ENCODE data around the gene B4GALNT3.

B4GALNT3 gene

GRCh38 chr12:479161-479560 lies 19.4 kb downstream of the B4GALNT3 start:
- 100% methylated on average over 4 of the region's 4 CpGs for WGBS (ENCODE audit: insufficient coverage)
- H3K27me3 ChIP-seq (replicated peaks in 2 of 5; ENCODE audit: control insufficient read depth in 4 of 5, insufficient read depth in 5 of 5, low read length in 4 of 5) = peaks cover 0 to 31% (median 9%) of the 10 kb centered on the region in 5 experiments
- no peak overlapping the region for H3K27ac ChIP-seq (ENCODE audit: insufficient read depth in 1 of 2, low read depth in 1 of 2, low read length in 2 of 2, poor library complexity in 1 of 2, severe bottlenecking in 2 of 2)
- peaks cover 0 to 3% (median 0%) of the 10 kb centered on the region in 4 experiments for H3K4me1 ChIP-seq (ENCODE audit: control extremely low read depth in 1 of 4, control insufficient read depth in 4 of 4, insufficient read depth in 4 of 4, low read length in 3 of 4)
- ChIA-PET CTCF (no interaction called here), POLR2A (no interaction called here)
- H3K9me3 ChIP-seq (ENCODE audit: control extremely low read depth in 1 of 5, control insufficient read depth in 4 of 5, insufficient read depth in 2 of 5, low read depth in 1 of 5, low read length in 4 of 5) = no peaks in the 10 kb centered on the region
- H3K36me3 ChIP-seq (ENCODE audit: control insufficient read depth in 4 of 4, insufficient read depth in 4 of 4, low read length in 3 of 4) = no peaks in the 10 kb centered on the region
- no peak overlapping the region for H3K4me3 ChIP-seq (ENCODE audit: control insufficient read depth in 1 of 7, extremely low read depth in 1 of 7, insufficient read depth in 4 of 7, low read depth in 2 of 7, low read length in 6 of 7)
- no peak for DNase-seq

- POLR2A ChIA-PET = no interaction called here
- Histone ChIP-seq H3K4me1 (ENCODE audit: control extremely low read depth in 1 of 4, control insufficient read depth in 4 of 4, insufficient read depth in 4 of 4, low read length in 3 of 4) (peaks cover 0 to 3% (median 0%) of the 10 kb centered on the region in 4 experiments), H3K9me3 (ENCODE audit: control extremely low read depth in 1 of 5, control insufficient read depth in 4 of 5, insufficient read depth in 2 of 5, low read depth in 1 of 5, low read length in 4 of 5) (no peaks in the 10 kb centered on the region), H3K36me3 (ENCODE audit: control insufficient read depth in 4 of 4, insufficient read depth in 4 of 4, low read length in 3 of 4) (no peaks in the 10 kb centered on the region), H3K27ac (ENCODE audit: insufficient read depth in 1 of 2, low read depth in 1 of 2, low read length in 2 of 2, poor library complexity in 1 of 2, severe bottlenecking in 2 of 2) (no peak overlapping the region), H3K27me3 (replicated peaks in 2 of 5; ENCODE audit: control insufficient read depth in 4 of 5, insufficient read depth in 5 of 5, low read length in 4 of 5) (peaks cover 0 to 23% (median 9%) of the 10 kb centered on the region in 5 experiments), H3K4me3 (ENCODE audit: control insufficient read depth in 1 of 7, extremely low read depth in 1 of 7, insufficient read depth in 4 of 7, low read depth in 2 of 7, low read length in 6 of 7) (no peak overlapping the region)
- 86% methylated on average over 9 of the region's 13 CpGs for WGBS (ENCODE audit: insufficient coverage)
- no peak for DNase-seq
- CTCF ChIA-PET = interaction anchor here (0.6 to 1.5 kb wide), 3 partner anchors 19 to 67 kb away, joined by 3 to 4 read pairs (median 3); no protein-coding TSS in a partner anchor
These were observed 21.4 kb downstream of the B4GALNT3 start for GRCh38 chr12:480831-481816.

GRCh38 chr12:482061-482460 lies 22.3 kb downstream of the B4GALNT3 start:
- ChIA-PET CTCF (interaction anchor here (1.2 to 1.5 kb wide), 2 partner anchors 20 to 66 kb away, joined by 3 to 4 read pairs; no protein-coding TSS in a partner anchor), POLR2A (no interaction called here)
- WGBS (ENCODE audit: insufficient coverage) = 88% methylated on average over 3 of the region's 3 CpGs
- Histone ChIP-seq H3K4me3 (ENCODE audit: control insufficient read depth in 1 of 7, extremely low read depth in 1 of 7, insufficient read depth in 4 of 7, low read depth in 2 of 7, low read length in 6 of 7) (no peak overlapping the region), H3K27me3 (replicated peaks in 2 of 5; ENCODE audit: control insufficient read depth in 4 of 5, insufficient read depth in 5 of 5, low read length in 4 of 5) (peaks cover 0 to 23% (median 9%) of the 10 kb centered on the region in 5 experiments), H3K27ac (ENCODE audit: insufficient read depth in 1 of 2, low read depth in 1 of 2, low read length in 2 of 2, poor library complexity in 1 of 2, severe bottlenecking in 2 of 2) (no peak overlapping the region), H3K4me1 (ENCODE audit: control extremely low read depth in 1 of 4, control insufficient read depth in 4 of 4, insufficient read depth in 4 of 4, low read length in 3 of 4) (peaks cover 0 to 3% (median 0%) of the 10 kb centered on the region in 4 experiments), H3K36me3 (ENCODE audit: control insufficient read depth in 4 of 4, insufficient read depth in 4 of 4, low read length in 3 of 4) (no peaks in the 10 kb centered on the region), H3K9me3 (ENCODE audit: control extremely low read depth in 1 of 5, control insufficient read depth in 4 of 5, insufficient read depth in 2 of 5, low read depth in 1 of 5, low read length in 4 of 5) (no peaks in the 10 kb centered on the region)
- no peak for DNase-seq

GRCh38 chr12:484096-484495 lies 24.4 kb downstream of the B4GALNT3 start:
- 75% methylated on average over 8 of the region's 11 CpGs for WGBS (ENCODE audit: insufficient coverage)
- POLR2A ChIA-PET = interaction anchor here (0.6 kb wide), 1 partner anchor 712 kb away, joined by 3 read pairs; no protein-coding TSS in a partner anchor

GRCh38 chr12:490260-490659 lies 30.5 kb downstream of the B4GALNT3 start:
- ChIA-PET CTCF (interaction anchor here (0.5 to 1.1 kb wide), 2 partner anchors 10 to 54 kb away, joined by 3 to 4 read pairs; no protein-coding TSS in a partner anchor), POLR2A (no interaction called here)
- H3K27me3 ChIP-seq (replicated peaks in 2 of 5; ENCODE audit: control insufficient read depth in 4 of 5, insufficient read depth in 5 of 5, low read length in 4 of 5) = peaks cover 0 to 6% (median 0%) of the 10 kb centered on the region in 5 experiments
- DNase-seq = no peak
- peaks cover 2 to 27% (median 9%) of the 10 kb centered on the region in 5 experiments for H3K9me3 ChIP-seq (ENCODE audit: control extremely low read depth in 1 of 5, control insufficient read depth in 4 of 5, insufficient read depth in 2 of 5, low read depth in 1 of 5, low read length in 4 of 5)
- no peaks in the 10 kb centered on the region for H3K36me3 ChIP-seq (ENCODE audit: control insufficient read depth in 4 of 4, insufficient read depth in 4 of 4, low read length in 3 of 4)
- no peak overlapping the region for H3K4me3 ChIP-seq (ENCODE audit: control insufficient read depth in 1 of 7, extremely low read depth in 1 of 7, insufficient read depth in 4 of 7, low read depth in 2 of 7, low read length in 6 of 7)
- H3K4me1 ChIP-seq (ENCODE audit: control extremely low read depth in 1 of 4, control insufficient read depth in 4 of 4, insufficient read depth in 4 of 4, low read length in 3 of 4) = no peaks in the 10 kb centered on the region
- no peak overlapping the region for H3K27ac ChIP-seq (ENCODE audit: insufficient read depth in 1 of 2, low read depth in 1 of 2, low read length in 2 of 2, poor library complexity in 1 of 2, severe bottlenecking in 2 of 2)

More at GRCh38 chr12:484096-484495, 24.4 kb downstream of the B4GALNT3 start:
- CTCF ChIA-PET = interaction anchor here (1.0 to 2.2 kb wide), 4 partner anchors 9 to 63 kb away, joined by 3 to 7 read pairs (median 4); no protein-coding TSS in a partner anchor
- Histone ChIP-seq H3K27me3 (replicated peaks in 2 of 5; ENCODE audit: control insufficient read depth in 4 of 5, insufficient read depth in 5 of 5, low read length in 4 of 5) (peaks cover 0 to 15% (median 5%) of the 10 kb centered on the region in 5 experiments), H3K4me3 (ENCODE audit: control insufficient read depth in 1 of 7, extremely low read depth in 1 of 7, insufficient read depth in 4 of 7, low read depth in 2 of 7, low read length in 6 of 7) (no peak overlapping the region), H3K36me3 (ENCODE audit: control insufficient read depth in 4 of 4, insufficient read depth in 4 of 4, low read length in 3 of 4) (no peaks in the 10 kb centered on the region), H3K9me3 (ENCODE audit: control extremely low read depth in 1 of 5, control insufficient read depth in 4 of 5, insufficient read depth in 2 of 5, low read depth in 1 of 5, low read length in 4 of 5) (peaks cover 0 to 6% (median 2%) of the 10 kb centered on the region in 5 experiments), H3K27ac (ENCODE audit: insufficient read depth in 1 of 2, low read depth in 1 of 2, low read length in 2 of 2, poor library complexity in 1 of 2, severe bottlenecking in 2 of 2) (no peak overlapping the region), H3K4me1 (ENCODE audit: control extremely low read depth in 1 of 4, control insufficient read depth in 4 of 4, insufficient read depth in 4 of 4, low read length in 3 of 4) (peaks cover 0 to 3% (median 0%) of the 10 kb centered on the region in 4 experiments)
- no peak for DNase-seq

- Histone ChIP-seq H3K4me3 (ENCODE audit: control insufficient read depth in 1 of 7, extremely low read depth in 1 of 7, insufficient read depth in 4 of 7, low read depth in 2 of 7, low read length in 6 of 7) (no peak overlapping the region), H3K27me3 (replicated peaks in 2 of 5; ENCODE audit: control insufficient read depth in 4 of 5, insufficient read depth in 5 of 5, low read length in 4 of 5) (peaks cover 0 to 4% (median 0%) of the 10 kb centered on the region in 5 experiments), H3K9me3 (ENCODE audit: control extremely low read depth in 1 of 5, control insufficient read depth in 4 of 5, insufficient read depth in 2 of 5, low read depth in 1 of 5, low read length in 4 of 5) (peaks cover 0 to 14% (median 3%) of the 10 kb centered on the region in 5 experiments), H3K36me3 (ENCODE audit: control insufficient read depth in 4 of 4, insufficient read depth in 4 of 4, low read length in 3 of 4) (no peaks in the 10 kb centered on the region), H3K27ac (ENCODE audit: insufficient read depth in 1 of 2, low read depth in 1 of 2, low read length in 2 of 2, poor library complexity in 1 of 2, severe bottlenecking in 2 of 2) (no peak overlapping the region), H3K4me1 (ENCODE audit: control extremely low read depth in 1 of 4, control insufficient read depth in 4 of 4, insufficient read depth in 4 of 4, low read length in 3 of 4) (no peaks in the 10 kb centered on the region)
- ChIA-PET CTCF (interaction anchor here (1.4 to 1.7 kb wide), 2 partner anchors 12 to 51 kb away, joined by 3 read pairs; no protein-coding TSS in a partner anchor), POLR2A (interaction anchor here (0.6 kb wide), 1 partner anchor 24 kb away, joined by 5 read pairs; no protein-coding TSS in a partner anchor)
- DNase-seq = no peak
- 100% methylated on average over 2 of the region's 3 CpGs for WGBS (ENCODE audit: insufficient coverage)
These were observed 35.7 kb downstream of the B4GALNT3 start for GRCh38 chr12:495466-495865.
